UCSD-AML1 (cell line): ENCODE results near the gene OGFOD1.
A peak's percentile ranks its signal among the peaks of the same experiment; 100 is the strongest.

Experiments
- DNase-seq: peaks from one replicate; lab custom pipeline; 2025; ENCODE audit not compliant: unreplicated experiment; lab: John Stamatoyannopoulos, UW

Gene OGFOD1

GRCh38 chr16:56426585-56426984 is 24.8 kb upstream of the OGFOD1 start:
- no peak for DNase-seq

DNA sequence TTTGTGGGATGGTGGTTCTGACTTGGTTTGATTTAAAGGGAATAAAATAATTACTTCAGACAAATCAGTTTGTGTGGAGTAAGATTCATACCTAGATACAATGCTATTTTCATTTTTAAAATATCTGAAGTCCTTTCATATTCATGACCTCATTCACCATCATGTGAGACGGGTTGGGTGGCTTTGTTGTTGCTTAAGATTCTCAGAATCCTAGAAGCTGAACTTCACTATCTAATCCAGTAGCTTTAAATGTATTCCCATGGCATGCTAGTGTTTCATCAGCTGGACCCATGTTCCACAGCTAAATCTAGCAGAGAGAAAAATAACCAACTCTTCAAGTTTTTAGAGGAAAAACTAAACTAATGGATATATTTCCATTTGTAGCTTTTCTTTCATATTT is 23.3 kb upstream of the OGFOD1 start:
- no peak for DNase-seq

- no peak for DNase-seq
Measured at GRCh38 chr16:56436258-56436657, 15.1 kb upstream of the OGFOD1 start.

DNA sequence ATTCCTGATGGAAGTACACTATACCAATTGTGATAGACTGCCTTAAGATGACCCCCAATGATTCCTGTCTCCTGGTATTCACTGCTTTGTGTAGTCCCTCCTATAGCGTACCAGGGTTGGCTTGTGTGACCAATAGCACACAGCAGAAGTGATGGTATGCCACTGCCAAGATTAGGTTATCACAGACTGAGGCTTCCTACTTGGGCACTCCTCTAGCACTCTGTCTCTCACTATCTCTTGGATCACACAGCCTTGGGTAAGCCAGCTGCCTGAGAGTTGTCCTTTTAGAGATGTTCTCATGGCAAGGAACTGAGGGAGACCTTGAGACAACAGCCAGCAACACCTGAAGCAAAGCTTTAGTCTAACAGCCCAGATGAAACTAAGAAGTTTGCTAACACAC is 13.3 kb upstream of the OGFOD1 start:
- DNase-seq: no peak

GRCh38 chr16:56447286-56447685 is 4.1 kb upstream of the OGFOD1 start:
- no peak for DNase-seq

DNA sequence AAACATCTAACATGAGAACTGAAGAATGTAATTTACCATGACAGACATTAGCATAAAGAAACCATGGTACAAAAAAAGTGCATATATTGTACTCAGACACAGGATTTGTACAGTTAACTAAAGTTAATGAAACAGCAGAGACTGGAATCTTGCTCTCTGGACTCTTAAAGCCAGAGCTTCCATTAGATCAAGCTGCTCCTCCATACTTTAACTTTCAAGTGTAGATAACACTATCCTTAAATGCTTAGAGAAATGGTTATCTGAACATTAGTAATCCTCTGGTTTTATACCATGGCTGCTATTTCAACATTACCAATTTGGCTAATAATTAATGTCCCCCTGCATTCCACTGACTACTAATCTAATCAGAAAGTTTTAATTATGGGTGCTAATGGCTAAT is 3.3 kb upstream of the OGFOD1 start:
- no peak for DNase-seq

DNA sequence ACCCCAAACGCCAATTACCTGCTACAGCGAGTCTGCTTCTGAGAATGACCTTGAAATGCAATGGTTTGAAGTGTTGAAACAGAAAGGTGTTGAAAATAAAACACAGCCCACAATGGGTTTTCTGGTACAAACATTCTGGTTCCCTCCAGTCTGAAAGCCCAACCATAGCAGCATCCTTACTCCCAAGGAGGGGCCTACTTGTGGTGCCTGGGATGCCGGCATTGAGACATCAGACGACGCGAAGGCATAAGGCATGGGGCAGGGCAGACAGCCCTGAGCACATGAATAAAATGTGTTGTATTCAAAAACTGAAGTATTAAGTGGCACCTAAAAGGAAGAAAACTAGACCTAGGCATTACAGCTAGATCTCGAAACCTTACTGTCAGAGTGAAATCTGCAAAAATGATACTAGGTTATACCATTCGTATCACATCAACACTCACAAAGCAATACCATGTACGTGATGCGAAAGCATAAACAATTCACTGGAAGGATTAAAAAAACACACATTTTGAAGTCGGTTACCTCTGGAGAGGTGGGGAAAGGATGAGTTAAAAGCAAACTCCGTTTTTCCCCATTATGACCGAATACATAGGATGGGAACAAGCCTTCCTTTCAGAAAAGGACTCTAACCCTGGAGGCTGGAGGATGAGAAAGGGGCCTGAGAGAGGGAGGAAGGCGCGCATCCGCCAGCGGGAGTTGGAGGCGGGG is 924 bp upstream of the OGFOD1 start:
- DNase-seq: no peak

DNA sequence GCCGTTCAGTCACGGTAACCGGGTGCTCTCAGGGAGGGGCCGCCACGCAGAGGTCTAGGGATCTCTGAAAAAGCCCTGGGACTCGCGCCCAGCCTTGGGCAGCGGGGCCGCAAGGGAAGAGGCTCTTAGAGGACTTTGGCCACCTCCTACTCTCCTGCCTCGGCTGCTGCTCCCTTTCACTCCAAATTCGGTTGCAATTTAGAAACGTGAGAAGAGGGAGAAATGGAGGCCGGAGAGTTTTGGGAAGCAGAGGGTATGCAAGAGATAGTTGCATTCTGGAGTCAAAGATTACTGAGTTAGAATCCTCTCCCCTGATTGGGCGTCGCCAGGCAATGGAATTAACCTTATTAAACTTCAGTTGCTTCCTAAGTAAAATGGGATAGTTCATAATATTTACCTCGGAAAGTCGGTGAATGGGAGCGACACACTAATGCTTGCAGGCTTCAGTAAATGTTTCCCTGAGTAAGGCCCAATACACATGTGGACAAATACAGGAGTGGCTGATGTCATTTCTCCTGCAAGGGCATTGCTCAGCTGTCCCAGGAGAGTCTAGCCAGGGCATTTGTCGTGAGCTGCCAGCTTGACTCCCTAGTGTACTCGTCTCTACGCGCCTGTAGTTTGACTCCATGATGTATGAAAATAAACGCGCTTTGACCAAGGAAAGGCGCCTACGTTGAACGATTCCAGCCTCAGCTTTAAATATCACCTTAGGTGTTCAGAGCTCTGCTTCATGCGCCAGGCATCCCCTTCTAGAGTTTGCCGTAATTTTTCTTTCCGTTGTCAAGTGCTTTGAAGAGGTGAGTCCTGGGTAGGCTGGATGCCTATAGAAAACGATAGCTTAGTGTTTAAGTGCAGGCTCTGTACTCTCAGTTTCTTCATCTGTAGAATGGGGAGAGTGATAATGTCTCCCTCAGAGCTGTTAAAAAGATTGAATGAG is 667 bp downstream of the OGFOD1 start:
- DNase-seq: peak; percentile 26

DNA sequence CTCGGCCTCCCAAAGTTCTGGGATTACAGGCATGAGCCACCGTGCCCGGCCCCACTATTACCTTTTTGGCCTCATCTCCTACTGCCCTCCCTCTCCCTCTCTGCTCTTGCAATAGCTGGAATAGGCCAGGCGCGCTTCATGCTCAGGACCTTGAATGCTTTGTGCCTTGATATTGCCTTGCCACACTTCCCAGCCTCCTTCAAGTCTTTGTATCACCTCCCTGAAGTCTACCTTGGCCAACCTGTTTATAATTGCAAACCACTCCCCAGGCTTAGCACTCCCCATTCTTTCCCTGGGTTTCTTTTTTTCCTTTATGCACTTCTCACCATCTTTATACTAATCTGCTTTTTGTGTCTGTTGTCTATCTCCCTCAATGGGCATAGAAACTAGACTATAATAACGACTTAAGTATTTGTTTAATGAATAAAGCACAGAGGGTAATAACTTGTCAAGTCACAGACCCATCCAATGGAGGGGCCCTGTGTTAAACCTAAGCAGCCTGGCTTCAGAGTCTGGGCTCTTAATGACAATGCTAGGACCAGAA is 6.6 kb downstream of the OGFOD1 start:
- no peak for DNase-seq

DNA sequence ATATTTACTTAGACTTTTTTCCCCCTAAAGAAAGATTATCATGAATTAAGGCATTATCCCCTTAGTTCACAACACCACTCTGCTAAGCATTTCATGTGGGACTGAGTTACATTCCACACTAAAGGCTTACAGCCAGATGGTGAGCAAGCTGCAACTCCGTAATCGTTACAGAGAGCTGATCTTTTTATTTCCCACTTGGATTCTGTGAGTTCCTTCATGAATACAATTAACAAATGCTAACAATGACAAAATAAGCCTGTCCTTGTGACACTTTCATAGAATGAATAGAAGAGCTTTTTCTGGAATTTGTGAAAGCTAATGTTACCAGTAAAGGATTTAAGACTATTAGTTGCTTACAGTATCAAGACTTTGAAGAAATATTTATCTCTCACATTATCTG is 8.7 kb downstream of the OGFOD1 start:
- no peak for DNase-seq

GRCh38 chr16:56462064-56462796 is 10.9 kb downstream of the OGFOD1 start:
- no peak for DNase-seq

DNA sequence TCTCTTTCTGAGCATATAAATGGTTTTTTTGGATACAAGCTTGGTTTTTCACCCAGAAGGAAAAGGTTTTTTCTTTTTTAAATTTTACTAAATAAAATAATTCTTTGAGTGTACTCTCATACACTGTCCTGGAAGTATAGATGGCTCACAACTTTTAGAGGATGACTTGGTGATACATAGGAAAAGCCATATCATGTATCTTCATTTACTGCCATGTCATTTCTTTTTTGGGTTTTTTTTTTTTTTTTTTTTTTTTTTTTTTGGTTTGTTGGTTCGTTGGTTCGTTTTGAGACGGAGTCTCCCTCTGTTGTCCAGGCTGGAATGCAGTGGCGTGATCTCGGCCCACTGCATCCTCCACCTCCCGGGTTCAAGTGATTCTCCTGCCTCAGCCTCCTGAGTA is 11.8 kb downstream of the OGFOD1 start:
- DNase-seq: no peak

- no peak for DNase-seq
Measured at GRCh38 chr16:56466344-56466743, 15.0 kb downstream of the OGFOD1 start.

DNA sequence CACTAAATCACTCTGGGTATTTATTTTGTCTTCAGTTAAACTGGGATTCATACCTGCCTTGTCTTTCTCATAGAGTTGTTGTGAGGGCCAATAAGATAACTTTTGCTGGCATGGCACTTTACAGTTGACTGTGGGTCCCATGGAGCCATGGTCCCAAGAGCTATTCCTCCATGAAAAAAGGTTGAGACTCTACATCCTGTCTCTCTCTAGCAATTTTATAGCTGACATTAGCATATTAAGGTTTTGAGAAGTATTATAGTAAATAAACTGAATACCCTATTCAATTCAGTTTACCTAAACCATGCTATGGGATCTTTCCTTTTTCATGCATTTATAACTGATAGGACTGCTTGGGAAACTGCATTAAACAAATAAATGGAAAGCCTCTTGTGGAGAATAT is 17.4 kb downstream of the OGFOD1 start:
- DNase-seq: no peak

GRCh38 chr16:56469748-56470147 is 18.4 kb downstream of the OGFOD1 start:
- no peak for DNase-seq

DNA sequence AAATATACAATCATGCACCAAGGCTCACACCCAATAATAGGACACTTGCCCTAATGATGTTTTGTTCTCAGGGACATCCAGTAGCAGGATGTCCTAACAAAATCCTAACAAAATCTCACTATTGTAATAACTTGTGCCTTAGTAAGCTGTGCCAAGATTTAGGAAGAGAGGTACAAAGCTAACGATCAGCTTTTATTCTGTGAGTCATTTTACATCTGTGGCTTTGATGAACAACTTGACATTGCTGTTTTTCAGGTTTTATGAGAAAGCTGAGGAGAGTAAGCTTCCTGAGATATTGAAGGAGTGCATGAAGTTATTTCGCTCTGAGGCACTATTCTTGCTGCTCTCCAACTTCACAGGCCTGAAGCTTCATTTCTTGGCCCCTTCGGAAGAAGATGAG is 18.9 kb downstream of the OGFOD1 start:
- DNase-seq: no peak

GRCh38 chr16:56470666-56471065 is 19.3 kb downstream of the OGFOD1 start:
- DNase-seq: no peak

GRCh38 chr16:56475201-56475600 is 23.8 kb downstream of the OGFOD1 start:
- no peak for DNase-seq

- DNase-seq: no peak
Measured at GRCh38 chr16:56477096-56477878, 25.9 kb downstream of the OGFOD1 start.

GRCh38 chr16:56478281-56479049 is 27.1 kb downstream of the OGFOD1 start:
- DNase-seq: no peak
